ENCODE measurements around the gene DNAH17.
"Not testable (repeated sequence)": the region's sequence is repeated elsewhere in the genome, so short reads cannot be mapped to it uniquely, and the experiment has no call there.

Gene DNAH17

DNA sequence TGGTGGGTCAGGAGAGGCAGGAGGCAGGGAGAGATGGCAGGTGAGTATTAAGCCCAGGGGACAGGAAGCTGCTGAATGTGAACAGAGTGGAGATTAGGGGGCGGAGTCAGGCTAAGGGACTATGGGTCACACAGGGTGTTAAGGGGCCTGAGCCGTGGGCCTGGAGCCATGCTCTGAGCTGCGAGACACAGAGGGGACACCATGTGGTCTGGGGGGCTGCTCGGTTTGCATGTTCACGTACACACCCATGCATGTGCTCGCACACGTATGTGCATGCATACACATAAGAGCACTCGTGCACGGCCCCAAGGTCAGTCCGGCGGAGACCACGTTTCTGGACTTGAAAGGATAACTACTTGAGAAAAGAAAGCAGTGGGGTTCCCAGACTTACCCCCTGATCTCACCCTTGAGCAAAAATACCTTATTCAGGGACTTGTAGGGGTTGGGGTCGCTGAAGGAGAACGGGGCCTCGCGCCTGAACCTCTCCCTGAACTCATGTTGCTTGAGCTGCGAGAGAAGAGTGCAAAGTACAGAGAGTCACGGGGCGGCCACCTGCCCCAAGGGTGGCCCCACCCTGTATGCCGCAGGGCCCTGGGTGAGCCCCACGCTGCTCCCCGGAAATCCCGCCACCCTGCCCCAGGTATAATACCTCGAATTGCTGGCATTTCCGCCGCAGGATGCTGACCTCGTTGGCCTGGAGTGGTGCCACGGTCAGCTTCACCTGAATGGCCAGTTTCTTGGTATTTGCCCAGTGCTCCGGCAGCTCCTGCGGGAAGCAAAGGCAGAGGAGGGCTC lies 50.8 kb downstream of the DNAH17 start:
- no peak for DNase-seq

- DNase-seq, result no peak
Measured at GRCh38 chr17:78525511-78526160, 51.6 kb downstream of the DNAH17 start.

DNA sequence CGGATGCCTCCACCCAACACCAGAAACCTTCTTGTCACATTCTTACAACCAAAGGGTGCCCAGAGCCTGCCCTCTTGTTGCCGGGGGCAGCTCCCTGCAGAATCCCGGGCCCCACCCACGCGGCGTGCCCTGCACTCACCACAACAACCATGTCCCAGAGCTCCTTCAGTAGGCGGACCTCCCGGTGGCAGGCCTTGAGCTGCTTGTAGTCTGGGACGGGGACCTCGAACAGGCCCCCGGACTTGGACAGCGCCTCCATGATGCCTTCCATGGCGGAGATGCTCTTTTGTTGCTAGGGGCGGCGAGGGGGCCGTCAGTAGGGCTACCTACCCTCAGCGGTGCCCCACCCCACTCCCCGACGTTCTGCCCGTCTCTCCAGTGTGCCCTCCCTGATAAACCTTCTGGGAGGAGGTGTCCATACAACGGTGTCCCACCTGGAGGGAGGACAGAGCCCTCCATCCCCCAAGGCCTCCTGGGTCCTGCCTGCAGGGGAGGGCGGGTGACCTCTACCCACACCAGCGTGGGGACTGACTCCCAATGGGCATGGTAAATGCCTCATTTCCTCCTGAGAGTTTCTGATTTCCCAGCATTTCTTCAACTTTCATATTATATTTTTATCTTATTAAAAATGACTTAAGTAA lies 52.2 kb downstream of the DNAH17 start:
- no peak for DNase-seq

DNA sequence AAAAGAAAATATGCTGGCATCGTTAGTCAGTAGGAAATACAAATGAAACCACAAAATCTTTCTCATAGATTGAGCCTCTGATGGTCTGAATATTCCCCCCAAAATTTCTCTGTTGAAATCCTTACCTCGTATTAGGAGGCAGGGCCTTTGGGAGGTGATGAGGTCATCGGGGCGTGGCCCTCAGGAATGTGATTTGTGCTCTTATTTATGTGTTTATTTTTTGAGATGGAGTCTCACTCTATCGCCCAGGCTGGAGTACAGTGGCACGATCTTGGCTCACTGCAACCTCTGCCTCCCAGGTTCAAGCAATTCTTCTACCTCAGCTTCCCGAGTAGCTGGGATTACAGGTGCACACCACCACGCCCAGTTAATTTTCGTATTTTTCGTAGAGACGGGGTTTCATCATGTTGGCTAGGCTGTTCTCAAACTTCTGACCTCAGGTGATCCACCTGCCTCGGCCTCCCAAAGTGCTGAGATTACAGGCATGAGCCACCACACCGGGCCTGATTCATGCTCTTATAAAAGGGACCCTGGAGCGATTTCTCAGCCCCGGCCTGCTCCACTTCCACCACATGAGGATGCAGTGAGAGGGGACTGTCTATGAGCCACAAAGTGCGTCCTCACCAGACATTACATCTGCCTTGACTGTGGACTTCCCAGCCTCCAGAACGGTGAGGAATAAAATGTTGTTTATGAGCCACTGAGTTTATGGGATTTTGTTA lies 53.1 kb downstream of the DNAH17 start:
- no peak for DNase-seq

- DNase-seq, result no peak
Measured at GRCh38 chr17:78522031-78522809, 55.0 kb downstream of the DNAH17 start.

- no peak for DNase-seq
Measured at GRCh38 chr17:78517421-78517820, 59.8 kb downstream of the DNAH17 start.

DNA sequence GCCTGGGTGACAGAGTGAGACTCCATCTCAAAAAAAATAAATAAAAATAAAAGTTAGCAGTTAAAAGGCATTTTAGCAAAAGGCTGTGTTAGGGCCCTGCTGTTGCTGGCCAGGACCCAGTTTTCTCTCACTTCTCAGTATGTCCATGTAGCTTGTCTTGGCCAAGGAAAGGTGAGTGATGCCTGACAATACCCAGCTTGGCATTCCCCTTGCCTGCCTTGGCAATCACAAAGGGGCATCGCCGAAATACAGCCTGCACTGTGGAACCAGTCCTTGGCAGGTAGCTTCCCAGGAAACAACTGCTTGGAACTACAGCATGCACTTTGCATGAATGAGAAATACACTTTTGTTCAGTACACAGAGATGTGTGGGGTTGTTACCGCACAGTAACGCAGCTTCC lies 61.7 kb downstream of the DNAH17 start:
- DNase-seq, result no peak

GRCh38 chr17:78514521-78514920 lies 62.7 kb downstream of the DNAH17 start:
- DNase-seq, result no peak

DNA sequence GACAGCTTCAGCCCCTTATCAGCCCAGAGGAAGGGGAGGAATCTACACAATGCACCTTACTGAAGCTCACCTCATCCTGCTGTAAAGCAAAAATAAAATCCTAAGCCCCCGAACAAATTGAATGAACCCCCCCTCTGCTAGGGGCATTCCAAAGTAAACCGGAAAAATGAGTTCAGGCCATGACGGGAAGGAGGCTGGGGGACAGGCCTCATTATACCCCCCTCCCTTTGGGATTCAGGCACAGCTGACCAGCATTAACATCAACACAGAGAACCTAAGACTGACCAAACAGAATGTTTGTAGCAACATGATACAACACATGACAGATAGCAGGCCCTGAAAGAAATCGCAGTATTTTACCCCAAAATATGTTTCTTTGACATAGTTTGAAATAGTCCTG lies 64.2 kb downstream of the DNAH17 start:
- no peak for DNase-seq

- DNase-seq, result no peak
Measured at GRCh38 chr17:78510141-78511075, 66.8 kb downstream of the DNAH17 start.

GRCh38 chr17:78507526-78507925 lies 69.7 kb downstream of the DNAH17 start:
- no peak for DNase-seq

DNA sequence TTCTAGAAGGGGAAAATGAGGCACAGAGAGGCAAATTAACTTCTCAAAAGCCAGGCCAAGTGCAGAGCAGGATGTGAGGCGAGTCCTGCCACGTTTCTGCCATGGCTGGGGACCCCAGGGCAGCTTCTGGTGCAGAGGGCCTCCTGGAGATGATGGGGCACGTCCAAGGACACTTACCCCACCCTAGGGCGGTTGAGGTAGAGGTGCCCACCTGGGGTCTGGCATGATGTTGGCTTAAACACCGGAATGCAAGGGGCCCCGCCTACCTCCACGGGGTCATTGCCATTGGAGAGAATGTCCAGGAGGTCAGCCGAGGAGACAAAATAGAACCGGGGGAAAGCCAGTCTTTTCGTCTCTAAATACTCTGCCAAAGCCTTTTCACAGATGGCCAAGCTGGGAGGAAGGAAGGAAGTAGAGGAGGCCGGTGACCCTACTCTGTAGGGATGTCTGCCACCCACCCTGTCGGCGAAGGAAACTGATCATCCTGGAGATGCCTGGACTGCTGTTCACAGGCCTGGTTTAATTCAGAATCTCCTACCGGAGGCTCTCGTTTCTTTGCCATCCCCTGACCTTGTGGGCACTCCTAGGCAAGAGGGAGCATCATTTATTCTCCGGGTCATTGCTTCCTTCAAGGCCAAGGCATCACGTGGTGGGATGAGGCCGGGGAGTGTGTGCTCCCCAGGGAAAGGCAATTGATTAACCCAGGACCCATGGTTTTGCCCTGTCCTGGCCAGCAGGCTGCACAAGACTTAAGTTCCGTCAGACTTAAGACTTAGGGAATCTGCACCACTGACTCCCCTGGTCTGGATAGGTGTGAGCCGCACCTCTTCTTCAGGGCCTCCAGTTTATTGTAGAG lies 70.5 kb downstream of the DNAH17 start:
- DNase-seq, result no peak

DNA sequence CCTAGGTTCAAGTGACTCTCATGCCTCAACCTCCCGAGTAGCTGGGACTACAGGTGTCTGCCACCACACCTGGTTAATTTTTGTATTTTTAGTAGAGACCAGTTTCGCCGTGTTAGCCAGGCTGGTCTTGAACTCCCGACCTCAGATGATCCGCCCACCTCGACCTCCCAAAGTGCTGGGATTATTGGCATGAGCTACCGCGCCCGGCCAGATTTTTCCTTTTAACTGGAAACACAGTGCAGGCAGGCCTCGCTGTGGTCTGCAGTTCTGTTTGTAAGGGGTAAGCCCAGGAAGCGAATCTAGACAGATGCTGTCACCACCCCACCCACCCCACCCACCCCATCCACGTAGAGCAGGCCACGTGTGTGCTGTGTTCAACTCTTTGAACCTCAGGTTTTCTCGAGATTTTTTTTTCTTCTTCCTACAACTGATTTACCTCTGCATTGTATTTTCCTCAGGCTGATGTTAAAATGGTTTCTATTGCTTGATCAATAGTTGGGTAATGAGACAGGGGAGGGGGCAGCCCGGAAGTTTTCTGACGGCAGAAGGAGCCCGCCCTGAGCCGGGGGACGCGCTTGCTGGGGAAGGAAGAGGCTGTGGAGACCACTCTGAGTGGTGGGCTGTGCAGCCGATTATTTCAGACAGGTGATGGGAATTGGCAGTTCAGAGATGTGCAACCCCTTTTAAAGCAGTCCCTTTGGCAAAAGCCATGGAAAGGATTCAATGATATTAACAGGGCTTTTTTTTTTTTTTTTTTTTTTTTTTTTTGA lies 72.9 kb downstream of the DNAH17 start:
- no peak for DNase-seq

DNA sequence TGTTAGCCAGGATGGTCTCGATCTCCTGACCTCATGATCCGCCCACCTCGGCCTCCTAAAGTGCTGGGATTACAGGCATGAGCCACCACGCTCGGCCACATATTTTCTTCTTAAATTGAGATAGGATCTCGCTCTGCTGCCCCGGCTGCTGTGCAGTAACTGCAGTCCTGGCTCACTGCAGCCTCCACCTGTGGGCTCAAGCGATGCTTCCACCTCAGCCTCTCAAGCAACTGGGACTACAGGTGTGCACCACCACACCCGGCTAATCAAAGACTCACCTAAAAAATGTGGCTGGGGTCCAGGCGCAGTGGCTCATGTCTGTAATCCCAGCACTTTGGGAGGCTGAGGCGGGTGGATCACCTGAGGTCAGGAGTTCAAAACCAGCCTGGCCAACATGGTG lies 73.8 kb downstream of the DNAH17 start:
- DNase-seq, result not testable (repeated sequence)

DNA sequence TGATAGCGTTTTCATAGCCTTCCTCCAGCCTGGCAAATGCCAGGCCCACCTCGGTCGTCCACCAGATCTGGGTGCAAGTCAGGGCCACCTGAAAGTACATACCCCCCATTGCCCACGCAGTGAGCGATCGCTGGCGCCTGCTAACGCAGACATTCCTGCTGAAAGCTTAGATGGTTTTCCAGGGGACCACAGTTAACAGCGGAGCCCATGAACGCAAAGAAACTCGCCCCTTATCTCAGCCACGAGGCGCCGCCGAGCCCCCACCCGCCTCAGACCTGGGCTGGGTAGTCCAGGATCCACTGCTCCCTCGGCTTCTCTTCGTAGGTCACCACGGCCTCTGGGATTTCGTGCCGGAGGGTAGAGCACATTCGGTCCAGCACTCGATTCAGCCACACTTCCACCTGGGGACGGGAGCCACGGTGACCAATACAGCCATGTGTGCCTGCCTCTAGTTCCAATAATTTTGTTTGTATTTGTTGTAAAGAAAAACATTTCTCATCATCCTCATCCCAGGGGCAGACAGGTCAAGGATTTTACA lies 74.5 kb downstream of the DNAH17 start:
- no peak for DNase-seq

- DNase-seq, result no peak
Measured at GRCh38 chr17:78501241-78502036, 75.8 kb downstream of the DNAH17 start.

GRCh38 chr17:78500806-78501205 lies 76.4 kb downstream of the DNAH17 start:
- no peak for DNase-seq

All from amygdala (tissue), 56 donors.